Stimulated activated CD4-positive, alpha-beta T cell treated with anti-CD3 and anti-CD28 coated beads, Interleukin-1b, Interleukin-23, amount 100 ng/mL, for 1 hour (primary cell): Measurements from ENCODE around the gene MYBL2.
A peak's percentile ranks its signal among the peaks of the same experiment; 100 is the strongest.
"Not testable (repeated sequence)": the region's sequence is repeated elsewhere in the genome, so short reads cannot be mapped to it uniquely, and the experiment has no call there.

Source experiments
- DNase-seq, 2 donors: peaks; one replicate each; pipeline ENCODE4 v3.0.0-alpha.2; 2020; ENCODE audit warnings: low read depth in 2 of 2

The MYBL2 gene

GRCh38 chr20:43666376-43667328, at the start of gene MYBL2:
Gene MYBL2, plus strand, starts transcription at chr20:43667114. Its CDS starts 170 bp downstream, at chr20:43667284.
- peak; percentile 12 to 49 for DNase-seq

GRCh38 chr20:43631598-43631997, 35.3 kb upstream of the MYBL2 start:
- DNase-seq = no peak

GRCh38 chr20:43636429-43636828, 30.5 kb upstream of the MYBL2 start:
- no peak for DNase-seq

- DNase-seq = no peak
These were observed 24.4 kb upstream of the MYBL2 start for GRCh38 chr20:43642548-43642947.

GRCh38 chr20:43650997-43651525, 15.9 kb upstream of the MYBL2 start:
- DNase-seq = no peak

- DNase-seq = not testable (repeated sequence)
These were observed 15.2 kb upstream of the MYBL2 start for GRCh38 chr20:43651650-43652184.

- no peak for DNase-seq
These were observed 12.9 kb upstream of the MYBL2 start for GRCh38 chr20:43653966-43654365.

- not testable (repeated sequence) for DNase-seq
These were observed 11.7 kb upstream of the MYBL2 start for GRCh38 chr20:43655176-43655575.

GRCh38 chr20:43655937-43656336, 11.0 kb upstream of the MYBL2 start:
- DNase-seq = no peak

GRCh38 chr20:43658069-43658722, 8.7 kb upstream of the MYBL2 start:
- DNase-seq = no peak

- DNase-seq = no peak
These were observed 8.0 kb upstream of the MYBL2 start for GRCh38 chr20:43658723-43659419.

- DNase-seq = no peak
These were observed 3.8 kb upstream of the MYBL2 start for GRCh38 chr20:43662943-43663655.

GRCh38 chr20:43665466-43666176, 1.3 kb upstream of the MYBL2 start:
- no peak for DNase-seq

- no peak for DNase-seq
These were observed 623 bp downstream of the MYBL2 start for GRCh38 chr20:43667341-43668132.

- DNase-seq = no peak
These were observed 2.4 kb downstream of the MYBL2 start for GRCh38 chr20:43669332-43669731.

- DNase-seq = no peak
These were observed 3.5 kb downstream of the MYBL2 start for GRCh38 chr20:43670423-43670822.

GRCh38 chr20:43676368-43676767, 9.5 kb downstream of the MYBL2 start:
- DNase-seq = no peak

GRCh38 chr20:43680981-43681380, 14.1 kb downstream of the MYBL2 start:
- DNase-seq = no peak

- no peak for DNase-seq
These were observed 14.6 kb downstream of the MYBL2 start for GRCh38 chr20:43681468-43681942.
